NCI-H82 treated with DMSO at 0.1 percent for 48 hours (cell line): ENCODE data around the gene PRRC2C.
"Not testable (repeated sequence)": the region's sequence is repeated elsewhere in the genome, so short reads cannot be mapped to it uniquely, and the experiment has no call there.

Experiments used
- DNase-seq: peaks from one replicate; lab custom pipeline; 2025; ENCODE audit not compliant: unreplicated experiment; lab: John Stamatoyannopoulos, UW

Gene PRRC2C

GRCh38 chr1:171495444-171495843, 10.1 kb downstream of the PRRC2C start:
- no peak for DNase-seq

DNA sequence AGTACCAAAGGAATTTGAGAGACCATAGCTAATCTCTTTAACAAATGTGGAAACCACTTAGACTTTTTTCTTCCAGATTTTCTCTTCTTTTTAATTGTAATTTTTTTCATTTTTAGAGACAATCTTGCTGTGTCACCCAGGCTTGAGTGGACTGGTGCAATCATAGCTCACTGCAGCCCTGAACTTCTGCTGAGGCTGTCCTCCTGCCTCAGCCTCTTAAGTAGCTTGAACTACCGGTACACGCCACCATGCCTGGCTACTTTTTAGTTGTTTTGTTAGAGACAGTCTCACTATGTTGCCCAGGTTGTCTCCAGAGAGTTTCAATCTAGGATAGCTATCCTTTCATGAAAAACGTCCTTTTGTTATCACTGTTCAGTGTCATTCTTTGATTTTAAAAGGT, 15.0 kb downstream of the PRRC2C start:
- DNase-seq: no peak

DNA sequence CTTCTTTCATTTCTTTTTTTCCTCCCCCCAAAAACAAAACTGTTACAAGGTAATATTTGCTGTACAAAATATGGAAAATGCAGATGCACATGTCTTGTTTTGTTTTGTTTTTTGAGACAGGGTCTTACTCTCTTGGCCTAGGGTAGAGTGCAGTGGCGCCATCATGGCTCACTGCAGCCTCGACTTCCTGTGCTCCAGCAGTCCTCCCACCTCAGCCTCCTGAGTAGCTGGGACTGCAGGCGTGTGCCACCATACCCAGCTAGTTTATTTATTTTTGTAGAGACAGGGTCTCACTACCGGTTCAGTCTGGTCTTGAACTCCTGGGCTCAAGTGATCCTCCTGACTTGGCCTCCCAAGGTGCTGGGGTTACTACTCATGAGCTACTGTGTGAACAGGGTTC, 15.5 kb downstream of the PRRC2C start:
- DNase-seq: no peak

DNA sequence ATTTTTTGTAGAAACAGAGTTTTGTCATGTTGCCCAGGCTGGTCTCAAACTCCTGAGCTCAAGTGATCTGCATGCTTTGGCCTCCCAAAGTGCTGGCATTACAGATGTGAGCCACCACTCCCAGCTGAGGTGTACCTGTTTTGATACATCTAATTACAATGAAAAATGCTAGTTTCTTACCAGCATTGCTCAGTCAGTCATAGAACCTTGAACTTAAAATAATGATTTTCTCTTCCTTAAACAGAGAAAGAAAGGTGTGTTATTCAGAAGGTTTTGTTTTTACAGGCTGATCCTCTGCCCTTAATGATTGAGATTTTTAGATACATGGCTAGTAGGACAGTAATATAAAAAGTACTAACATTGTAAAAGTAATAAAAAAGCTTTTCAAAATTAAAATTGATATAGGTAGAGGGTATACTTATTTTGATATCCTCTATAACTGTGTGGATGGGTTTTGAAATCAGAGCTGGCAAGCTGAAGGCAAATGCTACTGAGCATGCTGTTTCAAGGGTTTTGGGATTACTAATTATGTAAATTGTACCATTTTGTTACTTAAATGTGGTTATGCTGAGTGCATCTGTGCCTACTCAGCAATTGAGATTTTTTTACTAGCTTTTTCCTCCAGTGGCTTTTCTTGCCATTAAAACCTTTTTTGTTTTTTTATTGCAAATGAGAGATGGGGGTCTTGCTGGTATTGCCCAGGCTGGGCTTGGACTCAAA, 16.1 kb downstream of the PRRC2C start:
- no peak for DNase-seq

GRCh38 chr1:171506525-171507304, 21.4 kb downstream of the PRRC2C start:
- DNase-seq: no peak

DNA sequence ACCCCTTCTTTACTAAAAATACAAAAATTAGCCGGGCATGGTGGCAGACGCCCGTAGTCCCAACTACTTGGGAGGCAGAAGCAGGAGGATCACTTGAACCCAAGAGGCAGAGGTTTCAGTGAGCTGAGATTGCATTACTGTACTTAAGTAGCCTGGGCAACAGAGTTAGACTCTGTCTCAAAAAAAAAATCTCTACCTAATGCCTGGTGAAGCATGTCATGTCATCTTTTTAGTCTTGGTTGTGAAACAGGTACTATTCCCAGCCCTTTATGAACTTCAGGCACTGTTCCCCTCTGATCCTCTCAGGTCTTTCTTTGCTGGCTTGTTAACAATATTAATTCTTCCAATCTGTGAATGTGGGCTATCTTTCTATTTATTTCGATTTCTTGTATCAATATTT, 22.1 kb downstream of the PRRC2C start:
- no peak for DNase-seq

GRCh38 chr1:171509191-171509590, 23.9 kb downstream of the PRRC2C start:
- peak; percentile 86 for DNase-seq

DNA sequence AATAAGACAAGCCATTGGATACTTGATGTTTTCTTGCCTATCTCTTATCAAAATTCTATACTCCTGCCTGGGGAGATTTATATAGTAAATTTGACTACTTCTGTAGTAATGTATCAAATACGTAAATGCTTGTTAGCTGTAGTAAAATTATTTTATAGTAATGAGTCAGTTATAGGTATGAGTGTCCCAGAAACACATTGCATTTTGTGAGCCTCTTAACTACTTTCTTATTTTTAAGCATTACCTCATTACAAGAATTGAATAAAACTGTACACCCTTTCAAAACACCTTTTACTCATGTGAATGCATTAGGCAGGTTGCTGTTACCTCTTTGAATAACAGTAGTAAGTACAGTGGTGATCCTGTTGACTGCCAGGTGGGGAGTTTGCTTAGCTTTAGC, 28.4 kb downstream of the PRRC2C start:
- no peak for DNase-seq

GRCh38 chr1:171515299-171515698, 30.0 kb downstream of the PRRC2C start:
- DNase-seq: no peak

- DNase-seq: no peak
These were observed 30.4 kb downstream of the PRRC2C start for GRCh38 chr1:171515741-171516140.

GRCh38 chr1:171521567-171521966, 36.2 kb downstream of the PRRC2C start:
- DNase-seq: no peak

GRCh38 chr1:171530676-171531075, 45.3 kb downstream of the PRRC2C start:
- DNase-seq: no peak

DNA sequence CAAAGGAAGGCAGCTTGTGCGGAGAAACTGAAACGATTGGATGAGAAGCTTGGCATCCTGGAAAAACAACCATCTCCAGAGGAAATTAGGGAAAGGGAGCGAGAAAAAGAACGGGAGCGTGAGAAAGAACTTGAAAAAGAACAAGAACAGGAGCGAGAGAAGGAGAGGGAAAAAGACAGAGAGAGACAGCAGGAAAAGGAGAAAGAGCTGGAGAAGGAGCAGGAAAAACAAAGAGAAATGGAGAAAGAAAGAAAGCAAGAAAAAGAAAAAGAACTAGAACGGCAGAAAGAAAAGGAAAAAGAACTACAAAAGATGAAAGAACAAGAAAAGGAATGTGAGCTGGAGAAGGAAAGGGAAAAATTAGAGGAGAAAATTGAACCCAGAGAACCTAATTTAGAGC, 47.2 kb downstream of the PRRC2C start:
- no peak for DNase-seq

DNA sequence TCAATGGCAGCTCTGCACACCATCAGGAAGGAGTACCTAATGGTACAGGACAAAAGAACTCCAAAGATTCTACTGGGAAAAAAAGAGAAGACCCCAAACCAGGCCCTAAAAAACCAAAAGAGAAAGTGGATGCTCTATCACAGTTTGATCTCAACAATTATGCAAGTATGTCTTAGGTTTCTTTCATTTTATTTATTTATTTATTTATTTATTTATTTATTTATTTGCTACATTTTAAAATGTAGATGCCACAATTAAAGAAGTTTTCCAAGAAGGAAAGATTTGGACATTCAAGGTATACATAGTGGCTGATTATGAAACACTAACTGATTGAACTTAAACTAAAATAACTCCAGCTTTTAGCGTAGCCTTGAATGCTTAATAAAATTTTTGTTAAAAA, 60.2 kb downstream of the PRRC2C start:
- no peak for DNase-seq

DNA sequence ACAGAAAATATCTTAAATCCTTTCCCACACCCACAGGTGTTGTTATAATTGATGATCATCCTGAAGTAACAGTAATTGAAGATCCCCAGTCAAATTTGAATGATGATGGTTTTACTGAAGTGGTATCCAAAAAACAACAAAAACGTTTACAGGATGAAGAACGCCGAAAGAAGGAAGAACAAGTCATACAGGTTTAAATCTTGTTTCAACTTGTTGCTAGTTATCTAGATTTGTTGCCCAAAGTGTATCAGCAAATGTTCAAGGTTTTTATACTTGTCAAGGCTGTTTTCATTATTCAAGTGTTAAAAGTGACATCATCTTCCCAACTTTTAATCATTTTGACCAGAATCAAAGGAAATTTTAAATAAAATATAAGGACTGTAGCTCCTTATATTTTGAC, 64.7 kb downstream of the PRRC2C start:
- no peak for DNase-seq

DNA sequence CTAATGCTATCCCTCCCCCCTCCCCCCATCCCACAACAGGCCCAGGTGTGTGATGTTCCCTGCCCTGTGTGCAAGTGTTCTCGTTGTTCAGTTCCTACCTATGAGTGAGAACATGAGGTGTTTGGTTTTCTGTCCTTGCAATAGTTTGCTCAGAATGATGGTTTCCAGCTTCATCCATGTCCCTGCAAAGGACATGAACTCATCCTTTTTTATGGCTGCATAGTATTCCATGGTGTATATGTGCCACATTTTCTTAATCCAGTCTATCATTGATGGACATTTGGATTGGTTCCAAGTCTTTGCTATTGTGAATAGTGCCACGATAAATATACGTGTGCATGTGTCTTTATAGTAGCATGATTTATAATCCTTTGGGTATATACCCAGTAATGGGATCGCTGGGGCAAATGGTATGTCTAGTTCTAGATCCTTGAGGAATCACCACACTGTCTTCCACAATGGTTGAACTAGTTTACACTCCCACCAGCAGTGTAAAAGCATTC, 65.3 kb downstream of the PRRC2C start:
- DNase-seq: not testable (repeated sequence)

GRCh38 chr1:171553960-171554359, 68.6 kb downstream of the PRRC2C start:
- not testable (repeated sequence) for DNase-seq

DNA sequence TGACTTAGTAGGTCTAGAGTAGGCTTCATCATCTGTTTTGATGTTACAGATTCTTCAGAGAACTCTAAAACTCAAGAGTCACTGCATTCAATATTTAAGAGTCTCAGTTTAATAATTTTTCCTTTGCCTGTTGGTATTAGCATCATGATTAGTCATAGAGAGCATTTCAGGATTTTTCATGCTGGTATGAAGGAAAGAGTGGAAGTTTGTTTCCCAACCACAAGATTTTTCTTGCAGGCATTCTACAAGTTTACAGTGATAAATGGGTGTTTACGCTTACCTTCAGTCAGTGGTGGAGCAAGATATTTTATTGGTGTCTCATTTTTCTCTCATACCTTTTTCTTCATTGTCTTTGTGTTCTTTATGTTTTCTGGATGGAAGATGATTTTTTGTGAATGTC, 78.3 kb downstream of the PRRC2C start:
- DNase-seq: no peak

- DNase-seq: no peak
These were observed 81.1 kb downstream of the PRRC2C start for GRCh38 chr1:171566467-171566866.

GRCh38 chr1:171570295-171570694, 85.0 kb downstream of the PRRC2C start:
- DNase-seq: no peak

- no peak for DNase-seq
These were observed 90.8 kb downstream of the PRRC2C start for GRCh38 chr1:171576144-171576543.

DNA sequence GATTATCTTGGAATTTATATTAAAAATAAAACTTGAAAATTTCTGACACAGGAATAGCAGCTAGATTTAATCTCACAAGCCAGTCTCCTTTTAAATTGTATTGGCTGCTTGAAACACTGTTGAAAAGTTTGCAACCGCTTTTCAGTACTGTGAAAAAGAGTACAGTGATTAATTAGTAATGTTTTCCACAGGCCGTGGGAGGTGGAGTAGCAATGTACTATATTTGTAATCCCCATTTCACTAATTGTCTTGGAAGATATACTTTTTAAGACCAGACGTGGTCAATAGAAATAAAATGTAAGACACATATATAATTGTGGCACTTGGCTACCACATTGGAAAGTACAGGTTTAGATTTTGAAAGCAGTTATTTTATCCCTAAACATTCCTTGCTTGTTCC, 95.9 kb downstream of the PRRC2C start:
- DNase-seq: no peak
